Measurements from ENCODE around the gene TAF11L7. TPM values are rescaled to one million over a fixed set of nuclear protein-coding genes. Genes with fewer than 3 reads are reported as not detected.
"Not testable (repeated sequence)": the region's sequence is repeated elsewhere in the genome, so short reads cannot be mapped to it uniquely, and the experiment has no call there.

TAF11L7 gene
- total RNA-seq, 6 experiments from 2014 or later: not detected

- Mint-ChIP-seq H3K4me1 (ENCODE audit: low read depth) (no peaks in the 10 kb centered on the region), H3K9me3 (peaks cover 4% of the 10 kb centered on the region; the same call in 1 of the 2 replicates)
Observed at GRCh38 chr5:17614872-17615605, 29.5 kb upstream of the TAF11L7 start.

GRCh38 chr5:17610092-17610491 lies 24.5 kb upstream of the TAF11L7 start, which contains the start of gene TAF11L12:
TSS of gene TAF11L12 (plus strand) at chr5:17610392.
- H3K9me3 Mint-ChIP-seq: peaks cover 10% of the 10 kb centered on the region; the same call in 1 of the 2 replicates
- H3K36me3 Mint-ChIP-seq (ENCODE audit: low read depth); DNase-seq; H3K27me3 Mint-ChIP-seq (ENCODE audit: insufficient read depth); H3K4me1 Mint-ChIP-seq (ENCODE audit: low read depth); H3K27ac Mint-ChIP-seq; H3K4me3 Mint-ChIP-seq: not testable (repeated sequence)

More at GRCh38 chr5:17614872-17615605, 29.5 kb upstream of the TAF11L7 start:
- Mint-ChIP-seq H3K27me3 (ENCODE audit: insufficient read depth) (no peaks in the 10 kb centered on the region; the same call in 1 of the 2 replicates), H3K4me3 (no peak overlapping the region), H3K36me3 (ENCODE audit: low read depth) (no peaks in the 10 kb centered on the region), H3K27ac (no peak overlapping the region)
- no peak for DNase-seq
- TF ChIP-seq, protein P1, sequence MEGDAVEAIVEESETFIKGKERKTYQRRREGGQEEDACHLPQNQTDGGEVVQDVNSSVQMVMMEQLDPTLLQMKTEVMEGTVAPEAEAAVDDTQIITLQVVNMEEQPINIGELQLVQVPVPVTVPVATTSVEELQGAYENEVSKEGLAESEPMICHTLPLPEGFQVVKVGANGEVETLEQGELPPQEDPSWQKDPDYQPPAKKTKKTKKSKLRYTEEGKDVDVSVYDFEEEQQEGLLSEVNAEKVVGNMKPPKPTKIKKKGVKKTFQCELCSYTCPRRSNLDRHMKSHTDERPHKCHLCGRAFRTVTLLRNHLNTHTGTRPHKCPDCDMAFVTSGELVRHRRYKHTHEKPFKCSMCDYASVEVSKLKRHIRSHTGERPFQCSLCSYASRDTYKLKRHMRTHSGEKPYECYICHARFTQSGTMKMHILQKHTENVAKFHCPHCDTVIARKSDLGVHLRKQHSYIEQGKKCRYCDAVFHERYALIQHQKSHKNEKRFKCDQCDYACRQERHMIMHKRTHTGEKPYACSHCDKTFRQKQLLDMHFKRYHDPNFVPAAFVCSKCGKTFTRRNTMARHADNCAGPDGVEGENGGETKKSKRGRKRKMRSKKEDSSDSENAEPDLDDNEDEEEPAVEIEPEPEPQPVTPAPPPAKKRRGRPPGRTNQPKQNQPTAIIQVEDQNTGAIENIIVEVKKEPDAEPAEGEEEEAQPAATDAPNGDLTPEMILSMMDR (IDR thresholded peaks at IDR 0.05): no peak

GRCh38 chr5:17607461-17607860 lies 21.9 kb upstream of the TAF11L7 start:
- DNase-seq; H3K27ac Mint-ChIP-seq; H3K4me1 Mint-ChIP-seq (ENCODE audit: low read depth); H3K4me3 Mint-ChIP-seq; H3K27me3 Mint-ChIP-seq (ENCODE audit: insufficient read depth); H3K36me3 Mint-ChIP-seq (ENCODE audit: low read depth): not testable (repeated sequence)
- H3K9me3 Mint-ChIP-seq: peaks cover 14% of the 10 kb centered on the region

DNA sequence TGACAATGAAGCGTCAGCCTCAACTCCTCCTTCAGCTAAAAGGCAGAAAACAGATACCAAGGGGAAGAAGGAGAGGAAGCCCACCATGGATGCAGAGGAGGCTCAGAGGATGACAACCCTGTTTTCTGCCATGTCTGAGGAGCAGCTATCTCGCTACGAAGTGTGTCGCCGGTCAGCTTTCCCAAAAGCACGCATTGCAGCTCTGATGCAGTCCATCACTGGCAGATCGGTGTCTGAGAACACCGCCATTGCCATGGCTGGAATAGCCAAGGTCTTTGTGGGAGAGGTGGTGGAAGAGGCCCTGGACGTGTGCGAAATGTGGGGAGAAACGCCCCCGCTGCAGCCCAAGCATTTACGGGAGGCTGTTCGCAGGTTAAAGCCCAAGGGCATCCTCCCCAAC lies 19.4 kb upstream of the TAF11L7 start:
- peaks cover 10% of the 10 kb centered on the region for H3K9me3 Mint-ChIP-seq
- no peak overlapping the region for H3K4me3 Mint-ChIP-seq
- H3K36me3 Mint-ChIP-seq (ENCODE audit: low read depth): no peaks in the 10 kb centered on the region
- DNase-seq: no peak
- no peak overlapping the region for H3K27ac Mint-ChIP-seq
- no peaks in the 10 kb centered on the region for H3K4me1 Mint-ChIP-seq (ENCODE audit: low read depth)
- peaks cover 2% of the 10 kb centered on the region for H3K27me3 Mint-ChIP-seq (ENCODE audit: insufficient read depth)
- TF ChIP-seq, protein P1 (IDR thresholded peaks at IDR 0.05): no peak

DNA sequence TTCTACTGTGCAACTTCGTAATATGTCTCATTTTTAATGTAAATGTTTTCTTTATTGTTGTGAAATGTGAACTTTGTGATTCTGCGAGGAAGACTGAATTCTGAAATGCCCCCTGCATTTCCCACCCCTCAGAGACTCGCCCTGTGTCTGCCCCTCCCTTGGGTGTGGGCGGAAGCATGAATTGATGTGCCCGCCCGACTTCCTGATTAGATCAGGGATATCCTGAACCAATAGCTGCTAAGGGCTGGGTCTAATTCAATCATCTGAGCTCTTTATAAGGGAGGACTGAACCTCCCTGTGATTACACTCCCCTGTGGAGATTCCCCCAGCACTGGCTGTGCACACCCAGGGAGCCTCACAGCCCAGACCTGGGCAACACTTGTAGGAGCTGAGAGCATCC lies 18.3 kb upstream of the TAF11L7 start, which contains the start of gene TAF11L11:
TAF11L11 (plus strand) TSS at position 304 of the 400 bp plus-strand sequence.
- not testable (repeated sequence) for H3K27ac Mint-ChIP-seq; H3K4me1 Mint-ChIP-seq (ENCODE audit: low read depth); H3K4me3 Mint-ChIP-seq; H3K36me3 Mint-ChIP-seq (ENCODE audit: low read depth); DNase-seq; H3K27me3 Mint-ChIP-seq (ENCODE audit: insufficient read depth)
- peaks cover 10% of the 10 kb centered on the region for H3K9me3 Mint-ChIP-seq

GRCh38 chr5:17597728-17598127 lies 12.2 kb upstream of the TAF11L7 start, which contains the start of gene TAF11L10:
TSS of gene TAF11L10 (minus strand) at chr5:17597828.
- DNase-seq; H3K4me3 Mint-ChIP-seq; H3K36me3 Mint-ChIP-seq (ENCODE audit: low read depth); H3K27me3 Mint-ChIP-seq (ENCODE audit: insufficient read depth); H3K9me3 Mint-ChIP-seq; H3K27ac Mint-ChIP-seq; H3K4me1 Mint-ChIP-seq (ENCODE audit: low read depth): not testable (repeated sequence)

GRCh38 chr5:17594255-17594654 lies 8.7 kb upstream of the TAF11L7 start, which contains the start of gene TAF11L9:
TSS of gene TAF11L9 (minus strand) at chr5:17594394.
- not testable (repeated sequence) for H3K4me1 Mint-ChIP-seq (ENCODE audit: low read depth)

GRCh38 chr5:17590860-17591259 lies 5.3 kb upstream of the TAF11L7 start, which contains the start of gene TAF11L8:
TSS of gene TAF11L8 (minus strand) at chr5:17590960.
- not testable (repeated sequence) for H3K36me3 Mint-ChIP-seq (ENCODE audit: low read depth); H3K4me1 Mint-ChIP-seq (ENCODE audit: low read depth)

More at GRCh38 chr5:17594255-17594654, 8.7 kb upstream of the TAF11L7 start, which contains the start of gene TAF11L9:
- not testable (repeated sequence) for H3K4me3 Mint-ChIP-seq; H3K27ac Mint-ChIP-seq; H3K27me3 Mint-ChIP-seq (ENCODE audit: insufficient read depth); DNase-seq; H3K9me3 Mint-ChIP-seq; H3K36me3 Mint-ChIP-seq (ENCODE audit: low read depth)

More at GRCh38 chr5:17590860-17591259, 5.3 kb upstream of the TAF11L7 start, which contains the start of gene TAF11L8:
- H3K27ac Mint-ChIP-seq; H3K9me3 Mint-ChIP-seq; DNase-seq; H3K27me3 Mint-ChIP-seq (ENCODE audit: insufficient read depth); H3K4me3 Mint-ChIP-seq: not testable (repeated sequence)

Other genes starting within 250 kb of the TAF11L7 start
- not detected for gene TAF11L2, start 87.5 kb downstream of the TAF11L7 start, total RNA-seq (2021; fragmentation: NEBNext Ultra II Directional; extraction: Animal tissue kit (Norgen Biotek cat#: 25700))
- gene TAF11L3, start 67.4 kb downstream of the TAF11L7 start, total RNA-seq (2021; fragmentation: NEBNext Ultra II Directional; extraction: Animal tissue kit (Norgen Biotek cat#: 25700)): not detected
- not detected for gene TAF11L4, start 64.0 kb downstream of the TAF11L7 start, total RNA-seq (2021; fragmentation: NEBNext Ultra II Directional; extraction: Animal tissue kit (Norgen Biotek cat#: 25700))
- gene TAF11L5, start 60.5 kb downstream of the TAF11L7 start, total RNA-seq (2021; fragmentation: NEBNext Ultra II Directional; extraction: Animal tissue kit (Norgen Biotek cat#: 25700)): not detected
- gene TAF11L6, start 57.1 kb downstream of the TAF11L7 start, total RNA-seq (2021; fragmentation: NEBNext Ultra II Directional; extraction: Animal tissue kit (Norgen Biotek cat#: 25700)): not detected
- gene TAF11L8, start 5.2 kb upstream of the TAF11L7 start, total RNA-seq (2021; fragmentation: NEBNext Ultra II Directional; extraction: Animal tissue kit (Norgen Biotek cat#: 25700)): not detected
- gene TAF11L9, start 8.6 kb upstream of the TAF11L7 start, total RNA-seq (2021; fragmentation: NEBNext Ultra II Directional; extraction: Animal tissue kit (Norgen Biotek cat#: 25700)): not detected
- not detected for gene TAF11L10, start 12.1 kb upstream of the TAF11L7 start, total RNA-seq (2021; fragmentation: NEBNext Ultra II Directional; extraction: Animal tissue kit (Norgen Biotek cat#: 25700))
- gene TAF11L11, start 18.4 kb upstream of the TAF11L7 start, total RNA-seq (2021; fragmentation: NEBNext Ultra II Directional; extraction: Animal tissue kit (Norgen Biotek cat#: 25700)): not detected
- gene TAF11L12, start 24.6 kb upstream of the TAF11L7 start, total RNA-seq (2021; fragmentation: NEBNext Ultra II Directional; extraction: Animal tissue kit (Norgen Biotek cat#: 25700)): not detected
- not detected for gene TAF11L13, start 46.3 kb upstream of the TAF11L7 start, total RNA-seq (2021; fragmentation: NEBNext Ultra II Directional; extraction: Animal tissue kit (Norgen Biotek cat#: 25700))
- not detected for gene TAF11L14, start 48.7 kb upstream of the TAF11L7 start, total RNA-seq (2021; fragmentation: NEBNext Ultra II Directional; extraction: Animal tissue kit (Norgen Biotek cat#: 25700))

Data from HFFc6 (cell line).